ENCODE data around the gene LAMA2.

Gene LAMA2

DNA sequence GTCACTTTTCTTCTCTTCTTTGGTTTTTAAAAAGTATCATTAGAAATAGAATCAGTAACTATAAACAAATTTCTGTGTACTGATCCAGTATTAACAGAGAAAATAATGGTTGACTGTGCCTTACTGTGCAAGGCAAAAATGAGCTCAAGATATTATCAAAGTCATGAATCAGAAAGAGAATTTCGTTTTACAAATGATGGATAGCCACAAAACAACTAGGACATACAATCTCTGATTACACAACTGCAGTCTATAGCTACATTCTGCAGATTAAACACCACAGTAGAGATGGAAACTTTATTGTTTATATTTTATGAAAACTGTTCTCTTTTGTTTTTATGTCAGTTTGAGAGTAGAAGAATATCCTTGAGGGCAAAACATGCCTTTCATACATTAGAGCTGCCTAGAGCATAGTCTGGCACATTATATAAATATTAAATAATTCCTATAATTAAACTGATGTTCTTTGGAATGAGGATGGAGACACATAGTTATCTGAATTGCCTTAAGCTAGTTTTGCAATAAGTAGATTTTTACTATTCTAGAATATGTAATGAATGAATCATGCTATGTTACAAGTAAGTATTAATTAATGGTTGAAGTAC is 333.1 kb downstream of the LAMA2 start:
- DNase-seq (ENCODE audit: low spot score) = no peak

DNA sequence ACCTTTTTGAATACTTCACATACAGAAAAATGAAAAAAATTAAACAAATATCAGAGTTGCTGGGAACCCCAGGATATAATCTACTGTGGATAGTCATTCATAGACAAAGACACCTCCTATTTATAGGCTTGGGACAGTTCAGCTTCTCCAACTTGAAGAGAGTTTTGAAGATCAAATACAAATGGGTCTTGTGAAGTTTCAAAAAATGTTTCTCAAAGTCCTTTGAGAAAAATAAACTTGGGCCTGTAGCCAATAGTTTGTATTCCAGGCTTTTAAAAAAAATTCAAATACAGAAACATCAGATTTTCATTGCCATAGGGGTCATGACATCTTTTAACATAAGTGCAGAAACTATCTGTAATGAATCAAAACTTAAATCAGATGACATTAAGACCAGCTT is 334.8 kb downstream of the LAMA2 start:
- DNase-seq (ENCODE audit: low spot score) = no peak

DNA sequence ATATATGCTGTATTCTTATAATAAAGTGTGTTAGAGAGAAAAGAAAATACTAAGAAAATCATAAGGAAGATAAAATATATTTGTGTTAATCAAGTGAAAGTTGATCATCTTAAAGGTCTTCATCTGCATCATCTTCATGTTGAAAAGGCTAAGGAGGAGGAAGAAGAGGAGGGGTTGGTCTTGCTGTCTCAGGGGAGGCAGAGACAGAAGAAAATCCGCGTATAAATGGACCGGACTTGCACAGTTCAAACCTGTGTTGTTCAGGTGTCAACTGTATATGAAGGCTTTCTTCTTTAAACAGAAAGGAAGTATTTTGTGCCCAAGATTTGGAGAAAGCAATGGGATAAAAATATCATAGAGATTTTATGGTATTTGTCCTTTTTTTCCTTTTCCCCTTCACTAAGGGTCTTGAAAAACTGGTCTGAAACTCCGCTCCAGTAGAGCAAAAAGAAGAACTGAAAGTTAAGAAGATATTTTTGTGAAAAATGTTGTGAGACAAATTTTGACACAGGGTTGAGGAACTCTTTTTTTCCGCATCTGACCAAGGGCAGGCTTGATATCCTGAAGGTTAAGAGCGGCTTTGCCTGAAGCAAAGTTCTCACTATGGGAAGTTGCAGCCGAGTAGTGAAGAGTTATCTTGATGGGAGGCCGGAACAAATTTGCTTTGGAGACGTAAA is 350.7 kb downstream of the LAMA2 start:
- no peak for DNase-seq (ENCODE audit: low spot score)

DNA sequence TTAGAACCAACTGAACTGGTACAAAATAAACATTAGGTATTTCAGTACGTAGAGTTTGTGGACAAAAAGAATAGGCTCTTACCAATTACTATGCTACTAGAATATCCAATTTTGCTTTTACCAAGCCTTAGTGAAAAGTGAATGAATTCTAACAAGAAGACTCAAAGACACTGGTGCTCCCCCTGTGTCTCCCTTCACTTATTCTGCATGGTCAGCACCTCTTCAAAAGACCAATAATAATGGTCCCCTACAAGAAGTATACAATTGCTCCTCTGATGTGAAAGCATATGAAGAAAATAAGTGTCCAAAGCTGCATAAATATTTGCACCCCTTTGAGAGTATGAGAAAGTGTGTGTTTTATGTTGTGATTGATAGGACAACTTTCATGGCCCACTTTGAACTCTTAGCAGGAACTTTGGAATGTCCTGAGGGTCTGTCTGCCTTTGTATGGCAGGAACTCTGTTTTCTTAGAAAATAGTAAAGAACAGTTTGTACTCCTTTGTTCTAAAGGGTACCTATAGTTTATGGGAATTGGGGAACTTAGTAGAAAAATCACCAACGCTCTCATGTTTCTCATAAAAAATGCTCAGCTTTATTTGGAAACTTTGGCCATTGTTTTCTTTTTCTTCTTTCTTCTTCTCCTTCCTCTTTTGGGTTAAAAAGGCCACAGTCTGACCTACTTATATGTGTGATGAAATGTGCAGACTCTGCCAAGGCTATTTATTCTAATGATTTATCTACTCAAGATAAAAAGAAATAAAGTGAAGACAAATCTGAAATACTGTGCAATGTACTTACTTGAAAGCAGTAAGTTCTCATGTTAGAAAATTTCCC is 352.4 kb downstream of the LAMA2 start:
- no peak for DNase-seq (ENCODE audit: low spot score)

- DNase-seq (ENCODE audit: low spot score) = no peak
These were observed 353.1 kb downstream of the LAMA2 start for GRCh38 chr6:129236001-129236517.

- no peak for DNase-seq (ENCODE audit: low spot score)
These were observed 356.1 kb downstream of the LAMA2 start for GRCh38 chr6:129238991-129239390.

GRCh38 chr6:129239825-129240491 is 357.0 kb downstream of the LAMA2 start:
- no peak for DNase-seq (ENCODE audit: low spot score)

GRCh38 chr6:129240492-129240853 is 357.5 kb downstream of the LAMA2 start:
- DNase-seq (ENCODE audit: low spot score) = no peak

GRCh38 chr6:129242546-129242945 is 359.6 kb downstream of the LAMA2 start:
- DNase-seq (ENCODE audit: low spot score) = no peak

- DNase-seq (ENCODE audit: low spot score) = no peak
These were observed 360.4 kb downstream of the LAMA2 start for GRCh38 chr6:129243377-129243776.

GRCh38 chr6:129248946-129249345 is 366.0 kb downstream of the LAMA2 start:
- DNase-seq (ENCODE audit: low spot score) = no peak

GRCh38 chr6:129251669-129252376 is 368.9 kb downstream of the LAMA2 start:
- peak; percentile 74 for DNase-seq (ENCODE audit: low spot score)

DNA sequence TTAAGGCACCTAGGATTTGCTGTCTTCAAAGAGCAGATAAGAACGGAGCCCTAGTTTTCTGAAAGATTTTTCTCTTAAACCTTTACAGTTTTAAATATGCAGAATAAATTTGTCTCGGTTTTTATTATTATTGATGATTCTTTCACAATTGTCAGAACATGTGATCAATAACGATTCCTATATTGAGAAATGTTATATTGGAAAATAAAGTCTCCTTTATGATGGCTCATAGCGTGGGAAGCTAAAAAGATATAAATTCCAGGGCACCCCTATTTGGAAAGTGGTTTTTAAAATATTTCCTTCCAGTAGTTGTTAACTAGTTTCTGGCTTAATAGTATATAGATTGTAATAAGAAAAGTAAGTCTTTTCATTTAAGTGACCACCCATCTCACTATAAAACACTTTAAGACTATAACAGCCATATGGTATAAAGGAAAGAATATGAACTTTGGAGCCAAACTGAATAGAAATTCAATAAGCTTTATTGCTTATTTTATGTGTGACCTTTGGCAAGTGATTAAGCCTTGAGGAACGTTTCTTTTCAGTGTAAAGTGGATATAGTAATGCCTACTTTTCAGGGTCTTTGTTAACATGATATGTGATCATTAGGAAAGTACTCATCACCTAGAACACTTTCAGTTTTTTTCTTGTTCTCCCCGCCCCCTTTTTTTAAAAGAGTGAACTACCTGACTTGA is 369.6 kb downstream of the LAMA2 start:
- no peak for DNase-seq (ENCODE audit: low spot score)

- no peak for DNase-seq (ENCODE audit: low spot score)
These were observed 370.3 kb downstream of the LAMA2 start for GRCh38 chr6:129253242-129253641.

DNA sequence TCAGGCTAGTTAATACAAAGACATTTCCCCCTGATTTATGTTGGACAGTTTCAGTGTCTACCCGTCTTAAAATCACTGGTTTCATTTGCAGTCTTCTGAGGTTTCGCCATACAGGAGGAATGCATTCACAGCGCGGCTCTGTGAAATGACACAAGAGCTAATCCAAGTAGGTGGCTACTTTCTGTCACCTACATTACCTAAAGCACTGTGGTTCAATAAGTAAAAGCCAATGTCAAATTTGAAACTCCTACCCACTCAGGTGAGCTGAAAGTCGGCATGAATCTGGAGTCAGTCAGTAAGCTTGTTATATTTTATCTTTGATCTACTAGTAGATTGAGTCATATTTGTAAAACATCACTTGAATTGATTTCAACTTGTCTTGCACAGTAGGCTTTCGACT is 370.8 kb downstream of the LAMA2 start:
- DNase-seq (ENCODE audit: low spot score) = no peak

- no peak for DNase-seq (ENCODE audit: low spot score)
These were observed 374.3 kb downstream of the LAMA2 start for GRCh38 chr6:129257196-129257595.

DNA sequence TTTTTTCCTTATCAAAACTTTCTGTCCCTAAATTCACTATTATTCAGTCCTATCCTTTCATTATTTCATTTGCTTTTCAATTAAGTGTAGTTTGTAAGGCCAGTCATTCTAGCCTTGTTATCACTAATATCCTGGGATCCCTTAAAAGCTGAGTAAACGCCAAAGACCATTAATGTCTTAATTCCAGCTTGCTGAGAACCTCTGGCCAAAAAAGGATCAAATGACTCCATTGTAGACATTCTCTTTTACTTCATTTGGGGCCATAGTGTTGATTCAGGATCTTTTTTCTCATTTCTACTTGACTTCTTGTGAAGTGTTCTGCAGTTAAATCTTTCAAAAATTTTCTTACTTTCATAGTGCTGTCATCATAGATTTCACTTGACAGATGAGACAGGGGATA is 379.7 kb downstream of the LAMA2 start:
- no peak for DNase-seq (ENCODE audit: low spot score)

GRCh38 chr6:129263176-129263575 is 380.2 kb downstream of the LAMA2 start:
- peak; percentile 65 for DNase-seq (ENCODE audit: low spot score)

GRCh38 chr6:129264480-129265045 is 381.6 kb downstream of the LAMA2 start:
- DNase-seq (ENCODE audit: low spot score) = no peak

DNA sequence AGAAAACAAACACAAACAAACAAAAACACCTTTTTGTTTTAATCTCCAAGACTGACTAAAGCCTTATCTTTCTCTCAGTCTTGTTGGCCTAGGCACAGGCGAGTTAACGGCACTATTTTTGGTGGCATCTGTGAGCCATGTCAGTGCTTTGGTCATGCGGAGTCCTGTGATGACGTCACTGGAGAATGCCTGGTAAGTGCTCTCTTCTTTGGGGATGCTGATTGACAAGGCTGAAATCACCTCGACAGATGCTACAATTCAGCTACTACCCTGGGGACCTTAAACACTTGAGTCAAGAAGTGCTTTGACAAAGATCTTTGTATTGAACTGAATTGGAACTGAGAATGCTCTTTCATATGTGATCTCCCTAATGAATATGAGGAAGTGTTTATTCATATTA is 384.1 kb downstream of the LAMA2 start:
- DNase-seq (ENCODE audit: low spot score) = peak; percentile 41

DNA sequence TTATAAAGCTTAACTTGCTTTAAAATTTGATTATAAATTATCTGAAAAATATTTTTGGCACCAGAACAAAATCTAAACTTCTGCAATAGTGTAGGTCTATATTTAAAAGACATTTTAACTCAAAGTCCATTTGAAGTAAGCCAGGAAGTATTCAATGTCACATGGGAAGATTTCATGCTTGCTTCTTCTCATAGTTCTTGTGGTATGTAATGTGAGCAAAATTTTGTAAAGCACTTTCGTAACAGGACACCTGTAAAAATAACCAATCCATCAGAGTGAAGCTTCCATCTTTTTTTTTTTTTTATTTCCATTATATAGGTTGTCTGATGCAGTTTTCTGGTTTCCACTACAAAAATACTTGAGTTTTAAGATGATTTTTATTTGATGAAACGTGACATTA is 386.1 kb downstream of the LAMA2 start:
- DNase-seq (ENCODE audit: low spot score) = no peak
